ENCODE results near the gene GUCD1. TPM values are rescaled to one million over a fixed set of nuclear protein-coding genes. Genes with fewer than 3 reads are reported as not detected.

GUCD1 gene
- total and polyA plus RNA-seq, 2 of the 13 experiments (the other 11 are each of a cell fraction or from before 2014, with no cell fraction given): 128 to 245 TPM

DNA sequence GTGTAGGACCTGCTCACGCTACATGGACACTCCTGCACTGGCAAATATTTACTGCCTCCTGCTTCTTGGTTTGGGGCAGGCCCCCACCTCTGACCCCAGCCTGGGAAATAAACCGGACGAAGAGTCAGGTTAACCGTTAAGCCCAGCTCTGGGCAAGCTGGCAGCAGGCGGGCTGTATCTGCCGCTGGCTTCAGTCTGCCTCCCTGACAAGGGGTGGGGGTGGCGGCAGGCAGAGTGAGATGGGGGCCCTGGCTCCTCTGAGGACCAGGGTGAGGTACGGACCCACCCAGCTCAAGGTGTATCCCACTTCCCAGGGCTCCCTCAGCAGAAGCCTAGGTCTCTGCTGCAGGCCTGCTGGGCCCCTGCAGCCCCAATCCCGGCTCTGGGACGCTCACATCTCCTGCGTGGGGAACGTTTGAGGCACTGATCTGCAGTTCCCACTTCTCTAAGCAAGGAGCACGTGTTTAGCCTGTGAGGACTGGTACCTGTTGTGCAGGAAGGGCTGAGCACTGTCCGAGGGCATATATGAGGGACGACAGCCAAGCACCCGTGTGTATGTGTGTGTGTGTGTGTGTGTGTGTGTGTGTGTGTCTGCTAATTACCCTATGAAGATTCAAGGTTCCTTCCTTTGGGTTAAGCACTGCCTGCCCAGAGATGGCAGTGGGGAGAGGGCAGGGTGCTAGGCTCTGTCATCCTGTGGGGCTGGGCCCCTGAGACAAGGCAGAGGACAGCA, 39.1 kb upstream of the GUCD1 start (continued):
- TF ChIP-seq ZMYM4 (CRISPR knock-in tag; IDR thresholded peaks at IDR 0.05): peak; percentile 49; the same call in 1 of the 2 replicates
- no peak for TF ChIP-seq KDM2A (CRISPR knock-in tag; IDR thresholded peaks at IDR 0.05; ENCODE audit: borderline replicate concordance, low read depth)
- TF ChIP-seq MED1 (CRISPR knock-in tag; IDR thresholded peaks at IDR 0.05): peak; percentile 89
- TF ChIP-seq ZBTB7B (CRISPR knock-in tag; IDR thresholded peaks at IDR 0.05): peak; percentile 87
- TF ChIP-seq DRAP1 (CRISPR knock-in tag; IDR thresholded peaks at IDR 0.05): peak; percentile 72
- TF ChIP-seq ZNF274 (CRISPR knock-in tag; IDR thresholded peaks at IDR 0.05): 0 out of 2 replicates have a peak, but pooled peaks have one; percentile 22
- peak; percentile 61 for TF ChIP-seq RARA (CRISPR knock-in tag; IDR thresholded peaks at IDR 0.05)
- no peak for TF ChIP-seq SMAD9 (CRISPR knock-in tag; IDR thresholded peaks at IDR 0.05)
- TF ChIP-seq, protein P1, sequence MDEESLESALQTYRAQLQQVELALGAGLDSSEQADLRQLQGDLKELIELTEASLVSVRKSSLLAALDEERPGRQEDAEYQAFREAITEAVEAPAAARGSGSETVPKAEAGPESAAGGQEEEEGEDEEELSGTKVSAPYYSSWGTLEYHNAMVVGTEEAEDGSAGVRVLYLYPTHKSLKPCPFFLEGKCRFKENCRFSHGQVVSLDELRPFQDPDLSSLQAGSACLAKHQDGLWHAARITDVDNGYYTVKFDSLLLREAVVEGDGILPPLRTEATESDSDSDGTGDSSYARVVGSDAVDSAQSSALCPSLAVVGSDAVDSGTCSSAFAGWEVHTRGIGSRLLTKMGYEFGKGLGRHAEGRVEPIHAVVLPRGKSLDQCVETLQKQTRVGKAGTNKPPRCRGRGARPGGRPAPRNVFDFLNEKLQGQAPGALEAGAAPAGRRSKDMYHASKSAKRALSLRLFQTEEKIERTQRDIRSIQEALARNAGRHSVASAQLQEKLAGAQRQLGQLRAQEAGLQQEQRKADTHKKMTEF (CRISPR knock-in tag; IDR thresholded peaks at IDR 0.05): no peak; the same call in none of the 2 replicates
- TF ChIP-seq HNF4G (IDR thresholded peaks at IDR 0.05; ENCODE audit: borderline replicate concordance, low read depth, low read length): peak; percentile 19; the same call in 1 of the 2 replicates
- 0 out of 2 replicates have a peak, but pooled peaks have one; percentile 39 for TF ChIP-seq HNF4G (CRISPR knock-in tag; IDR thresholded peaks at IDR 0.05; ENCODE audit: borderline replicate concordance, low read depth)
- peak; percentile 57; the same call in 1 of the 2 replicates for TF ChIP-seq ZNF83 (CRISPR knock-in tag; IDR thresholded peaks at IDR 0.05; ENCODE audit: borderline replicate concordance)
- TF ChIP-seq ZSCAN30 (CRISPR knock-in tag; IDR thresholded peaks at IDR 0.05): no peak
- TF ChIP-seq ZNF788 (CRISPR knock-in tag; IDR thresholded peaks at IDR 0.05; ENCODE audit: borderline replicate concordance): peak; percentile 70; the same call in 1 of the 2 replicates
- TF ChIP-seq, protein P2, sequence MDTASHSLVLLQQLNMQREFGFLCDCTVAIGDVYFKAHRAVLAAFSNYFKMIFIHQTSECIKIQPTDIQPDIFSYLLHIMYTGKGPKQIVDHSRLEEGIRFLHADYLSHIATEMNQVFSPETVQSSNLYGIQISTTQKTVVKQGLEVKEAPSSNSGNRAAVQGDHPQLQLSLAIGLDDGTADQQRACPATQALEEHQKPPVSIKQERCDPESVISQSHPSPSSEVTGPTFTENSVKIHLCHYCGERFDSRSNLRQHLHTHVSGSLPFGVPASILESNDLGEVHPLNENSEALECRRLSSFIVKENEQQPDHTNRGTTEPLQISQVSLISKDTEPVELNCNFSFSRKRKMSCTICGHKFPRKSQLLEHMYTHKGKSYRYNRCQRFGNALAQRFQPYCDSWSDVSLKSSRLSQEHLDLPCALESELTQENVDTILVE (CRISPR knock-in tag; IDR thresholded peaks at IDR 0.05): 0 out of 2 replicates have a peak, but pooled peaks have one; percentile 36
- no peak for TF ChIP-seq NONO (IDR thresholded peaks at IDR 0.05)
- 0 out of 2 replicates have a peak, but pooled peaks have one; percentile 10 for TF ChIP-seq NONO (CRISPR knock-in tag; conservative IDR thresholded peaks at IDR 0.05)
- TF ChIP-seq FOXA3 (CRISPR knock-in tag; IDR thresholded peaks at IDR 0.05): peak; percentile 72
- TF ChIP-seq POGK (CRISPR knock-in tag; conservative IDR thresholded peaks at IDR 0.05): 0 out of 2 replicates have a peak, but pooled peaks have one; percentile 2
- peak; percentile 48; the same call in 1 of the 2 replicates for TF ChIP-seq MAX (IDR thresholded peaks at IDR 0.05)
- TF ChIP-seq ZNF770 (CRISPR knock-in tag; IDR thresholded peaks at IDR 0.05): peak; percentile 26; the same call in 1 of the 2 replicates
- TF ChIP-seq RFXAP (CRISPR knock-in tag; IDR thresholded peaks at IDR 0.05; ENCODE audit: borderline replicate concordance): peak; percentile 58; the same call in 1 of the 2 replicates
- TF ChIP-seq FOXK1 (CRISPR knock-in tag; IDR thresholded peaks at IDR 0.05; ENCODE audit: borderline replicate concordance, low read depth): no peak
